Hippocampal formation (tissue), 2 donors: ENCODE measurements around the gene ACSF2.

Experiments used
- DNase-seq, 2 donors: peaks; one replicate each; lab custom pipeline; 2025; lab: John Stamatoyannopoulos, UW

The ACSF2 gene

GRCh38 chr17:50440172-50440837 lies 14.3 kb downstream of the ACSF2 start:
- DNase-seq: no peak

GRCh38 chr17:50440838-50441829 lies 15.1 kb downstream of the ACSF2 start:
- DNase-seq: no peak

- DNase-seq: no peak
Observed at GRCh38 chr17:50443505-50443974, 17.5 kb downstream of the ACSF2 start.

GRCh38 chr17:50444841-50445715 lies 19.1 kb downstream of the ACSF2 start:
- no peak for DNase-seq

GRCh38 chr17:50445730-50446325 lies 19.8 kb downstream of the ACSF2 start:
- DNase-seq: no peak

GRCh38 chr17:50447870-50448595 lies 22.0 kb downstream of the ACSF2 start:
- DNase-seq: no peak

- DNase-seq: no peak
Observed at GRCh38 chr17:50448643-50449042, 22.6 kb downstream of the ACSF2 start.

- DNase-seq: no peak
Observed at GRCh38 chr17:50451943-50452629, 26.1 kb downstream of the ACSF2 start.

- no peak for DNase-seq
Observed at GRCh38 chr17:50452630-50453300, 26.7 kb downstream of the ACSF2 start.

GRCh38 chr17:50453901-50454300 lies 27.9 kb downstream of the ACSF2 start:
- DNase-seq: no peak

- DNase-seq: no peak
Observed at GRCh38 chr17:50457621-50458020, 31.6 kb downstream of the ACSF2 start.

GRCh38 chr17:50458270-50458669 lies 32.3 kb downstream of the ACSF2 start:
- no peak for DNase-seq

GRCh38 chr17:50458701-50459676 lies 33.0 kb downstream of the ACSF2 start:
- no peak for DNase-seq

GRCh38 chr17:50459756-50460155 lies 33.7 kb downstream of the ACSF2 start:
- DNase-seq: no peak

- DNase-seq: no peak
Observed at GRCh38 chr17:50460831-50461526, 35.0 kb downstream of the ACSF2 start.

GRCh38 chr17:50461550-50462132 lies 35.6 kb downstream of the ACSF2 start:
- no peak for DNase-seq

GRCh38 chr17:50462446-50462845 lies 36.4 kb downstream of the ACSF2 start:
- no peak for DNase-seq
